Stimulated activated CD8-positive, alpha-beta memory T cell treated with anti-CD3 and anti-CD28 coated beads, Interleukin-7, amount 100 ng/mL, for 48 hours (primary cell): ENCODE results near the gene DENND1C.
A peak's percentile ranks its signal among the peaks of the same experiment; 100 is the strongest.

Experiments
- DNase-seq, 2 donors: peaks; one replicate each; pipeline ENCODE4 v3.0.0-alpha.2; 2020; ENCODE audit warnings: low read depth in 1 of 2; ENCODE audit errors: extremely low read depth in 1 of 2

The DENND1C gene

DNA sequence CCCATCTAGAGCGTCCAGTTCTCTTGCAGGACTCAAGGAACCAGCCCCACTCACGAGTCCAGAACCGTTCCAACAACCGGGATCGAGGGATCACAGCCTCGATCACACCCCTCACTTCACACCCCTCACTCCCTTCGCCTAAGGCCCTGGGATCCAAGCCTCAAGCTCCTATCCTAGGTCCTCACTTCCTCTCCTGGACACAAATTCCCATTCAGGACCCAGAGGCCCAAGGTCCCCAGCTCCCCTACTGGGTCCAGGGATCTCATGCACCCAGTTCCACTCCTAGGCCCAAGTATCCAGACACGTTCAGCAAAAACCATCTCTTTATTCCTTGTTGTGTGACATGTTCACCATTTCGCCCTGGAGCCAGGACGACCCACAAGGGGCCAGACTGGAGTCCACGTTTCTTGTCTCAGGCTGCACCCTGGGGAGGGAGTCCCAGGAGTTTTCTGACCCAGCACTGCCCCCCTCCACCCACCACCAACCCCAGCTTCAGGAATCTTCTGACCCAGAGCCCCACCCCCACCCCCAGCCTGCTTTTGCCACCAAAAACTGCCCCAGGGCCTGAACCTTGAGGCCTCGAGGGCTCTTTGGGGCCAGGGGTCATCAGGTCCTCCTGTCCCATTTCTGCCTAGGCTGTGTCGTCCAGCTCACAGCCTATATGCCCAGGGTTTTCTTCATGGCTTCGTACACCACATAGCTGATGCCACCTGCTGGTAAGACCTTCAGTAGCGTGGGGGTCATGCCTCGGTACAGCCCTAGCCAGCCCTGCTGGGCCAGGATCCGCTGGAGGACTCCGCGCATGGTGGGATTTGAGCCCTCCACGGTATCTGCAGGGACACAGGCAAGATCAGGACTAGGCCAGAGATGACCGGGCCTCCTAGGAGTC, 55.6 kb downstream of the DENND1C start:
- no peak for DNase-seq

DNA sequence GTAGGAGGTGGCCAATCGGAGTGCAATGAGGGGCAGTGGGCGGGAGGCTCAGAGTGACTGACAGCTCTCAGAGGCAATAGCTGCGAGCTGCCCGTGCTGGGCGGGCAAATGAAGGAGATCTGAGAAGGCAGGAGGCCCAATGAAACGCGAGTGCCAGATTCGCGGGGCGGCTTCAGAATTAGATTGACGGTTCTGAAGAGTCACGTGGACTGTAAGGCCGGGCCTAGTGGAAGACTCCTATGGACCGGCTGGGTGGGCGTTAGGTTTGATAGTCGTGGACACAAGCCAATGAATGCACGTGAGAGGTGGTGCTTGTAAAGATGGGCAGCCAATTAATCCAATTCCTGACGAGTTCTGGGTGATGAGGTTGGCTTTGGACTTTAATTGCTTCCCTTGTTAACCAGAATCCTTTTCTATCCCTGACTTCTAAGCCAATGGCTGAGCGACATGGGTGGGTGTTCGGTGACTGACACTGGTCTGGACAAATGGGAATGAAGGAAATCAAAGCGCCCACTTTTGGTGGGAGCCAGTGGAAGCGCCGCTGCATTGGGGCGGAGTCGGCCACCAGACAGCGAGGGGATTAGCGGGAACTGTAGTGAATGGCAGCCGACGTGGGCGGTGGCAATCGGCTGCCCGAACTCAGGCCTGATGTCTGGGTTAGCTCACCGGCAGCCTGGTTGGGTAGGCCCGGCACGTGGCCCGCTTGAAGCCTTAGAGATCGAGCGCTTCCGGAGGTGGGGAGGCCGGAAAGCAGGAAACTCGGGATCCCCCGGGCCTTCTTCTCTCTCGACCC, 56.5 kb downstream of the DENND1C start:
- peak; percentile 98 to 100 for DNase-seq

DNA sequence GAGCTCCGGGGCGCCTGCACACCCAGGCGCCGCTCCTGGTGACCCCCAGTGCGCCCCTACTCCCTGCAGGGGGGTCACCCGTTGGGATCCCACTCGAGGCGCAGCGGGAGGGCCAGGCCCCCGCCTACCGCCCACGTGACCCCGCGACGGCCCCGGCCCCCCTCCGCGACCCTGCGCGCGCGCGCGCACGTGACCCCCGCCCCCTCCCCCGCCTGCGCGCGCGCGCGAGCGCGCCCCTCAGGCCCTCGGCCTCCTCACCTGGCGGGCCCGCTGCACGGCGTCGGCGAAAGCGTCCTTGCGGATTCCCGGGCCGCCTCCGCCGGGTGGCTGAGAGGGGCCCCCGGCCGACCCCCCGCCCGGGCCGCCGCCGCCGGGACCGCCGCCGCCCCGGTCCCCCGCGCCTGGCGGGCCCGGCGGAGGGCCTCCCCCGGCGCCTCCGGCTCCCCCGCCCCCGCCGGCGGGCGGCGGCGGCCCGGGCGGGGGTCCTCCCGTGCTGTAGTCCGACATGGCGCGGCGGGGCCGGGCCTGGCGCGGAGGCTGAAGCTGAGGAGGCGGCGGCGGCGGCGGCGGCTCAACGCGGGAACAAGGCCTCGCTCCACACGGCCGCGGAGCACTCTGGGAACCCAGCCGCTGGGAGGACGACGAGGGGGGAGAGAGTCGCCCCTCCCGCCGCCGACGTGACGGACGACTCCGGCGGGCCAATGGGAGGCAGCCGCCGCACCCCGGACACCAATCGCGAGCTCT, 57.2 kb downstream of the DENND1C start, which contains the start of gene KHSRP:
Gene KHSRP (minus strand): TSS at position 617 of the 744 bp plus-strand sequence. CDS start 110 bp downstream, at position 507.
- DNase-seq: no peak

DNA sequence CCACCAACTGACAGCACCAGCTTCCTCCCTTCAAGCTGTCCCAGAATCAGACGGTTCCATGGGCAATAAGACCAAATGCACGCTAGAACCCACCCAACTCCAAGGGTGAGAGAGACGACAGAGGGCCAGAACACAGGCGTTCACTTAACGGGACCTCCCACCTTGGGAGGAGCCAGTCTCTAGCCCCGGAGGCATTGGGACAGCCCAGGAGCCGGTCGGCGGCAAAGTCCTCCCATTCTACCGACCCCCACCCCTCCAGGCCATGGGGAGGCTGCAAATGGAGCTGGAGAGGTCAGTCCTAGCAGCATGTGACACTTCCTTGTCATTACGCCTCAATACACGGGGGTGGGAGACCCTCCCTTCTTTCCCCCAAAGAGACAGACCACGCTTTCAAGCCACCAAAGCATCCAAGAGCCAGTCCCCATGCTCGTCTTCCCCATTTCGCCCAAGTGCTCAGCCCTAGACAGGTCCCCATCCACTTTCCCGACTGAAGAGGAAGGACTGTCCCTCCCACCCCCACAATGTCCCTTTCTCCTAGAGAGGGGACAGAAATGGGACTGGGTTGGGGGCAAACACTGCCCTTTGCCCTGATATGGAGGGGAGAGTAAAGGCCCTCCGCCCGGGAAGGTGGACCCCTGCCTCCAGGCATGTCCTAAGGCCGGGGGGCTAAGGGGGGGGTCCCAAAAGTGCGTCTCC, 57.9 kb downstream of the DENND1C start:
- no peak for DNase-seq

DNA sequence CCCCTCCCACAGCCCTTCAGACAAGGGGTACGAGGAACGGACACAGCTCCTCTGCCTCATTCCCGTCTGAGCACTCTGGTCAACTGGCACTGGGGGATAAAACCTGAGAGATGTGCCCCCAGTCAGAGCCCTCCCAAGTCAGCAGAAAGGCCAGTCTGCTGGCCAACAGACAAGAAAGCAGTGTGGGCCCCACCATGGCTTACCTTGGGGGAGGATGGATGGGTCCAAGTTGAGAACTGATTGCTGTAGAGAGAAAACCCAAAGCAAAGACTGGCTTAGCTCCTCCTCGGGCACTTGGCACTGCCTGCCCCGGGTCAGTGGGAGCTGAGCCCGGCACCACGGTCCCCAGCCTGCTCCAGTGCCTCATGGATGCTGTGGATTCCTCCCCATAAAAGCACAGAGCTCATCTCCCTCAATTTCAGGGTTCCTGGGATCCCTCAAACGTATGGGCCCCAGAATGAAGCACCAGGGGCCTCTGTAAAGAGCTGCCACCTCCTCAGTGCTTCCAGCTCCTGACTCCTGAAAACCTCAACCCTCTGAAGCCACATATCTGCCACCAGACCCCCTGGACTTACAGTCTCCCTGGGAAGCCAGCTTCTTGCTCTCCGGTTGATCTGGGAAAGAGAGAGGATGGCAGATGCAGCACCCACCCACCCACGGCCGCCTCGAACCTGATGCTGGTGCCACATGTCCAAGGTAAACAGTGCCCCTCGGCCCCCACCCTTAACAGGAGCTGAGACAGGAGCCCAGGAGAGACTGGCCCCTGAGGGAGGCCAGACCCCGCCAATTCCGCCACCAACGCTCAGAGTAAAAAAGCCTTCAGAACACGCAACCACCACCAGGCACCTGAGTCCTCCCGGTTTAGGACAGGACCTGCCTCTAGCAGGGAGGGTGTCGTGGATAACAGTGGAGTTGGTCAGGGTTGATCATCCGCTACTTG, 60.2 kb downstream of the DENND1C start:
- DNase-seq: no peak

DNA sequence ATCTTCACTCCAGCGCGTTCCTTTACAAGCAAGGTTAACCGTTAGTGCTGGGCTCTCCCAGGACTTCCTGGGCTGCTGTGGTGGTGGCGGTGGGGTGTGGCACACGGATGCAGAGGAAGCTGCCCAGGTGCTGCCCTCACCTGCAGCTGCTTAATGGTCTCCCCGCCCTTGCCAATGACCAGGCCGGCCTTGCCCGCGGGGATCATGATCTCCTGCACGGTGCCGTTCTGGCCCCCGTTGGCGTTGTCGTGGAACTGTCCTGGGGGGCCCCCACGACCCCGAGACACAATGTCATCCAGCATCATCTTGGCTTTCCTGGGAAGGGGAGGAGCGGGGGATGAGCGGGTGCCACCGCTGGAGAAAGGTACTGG, 63.0 kb downstream of the DENND1C start:
- DNase-seq: no peak

DNA sequence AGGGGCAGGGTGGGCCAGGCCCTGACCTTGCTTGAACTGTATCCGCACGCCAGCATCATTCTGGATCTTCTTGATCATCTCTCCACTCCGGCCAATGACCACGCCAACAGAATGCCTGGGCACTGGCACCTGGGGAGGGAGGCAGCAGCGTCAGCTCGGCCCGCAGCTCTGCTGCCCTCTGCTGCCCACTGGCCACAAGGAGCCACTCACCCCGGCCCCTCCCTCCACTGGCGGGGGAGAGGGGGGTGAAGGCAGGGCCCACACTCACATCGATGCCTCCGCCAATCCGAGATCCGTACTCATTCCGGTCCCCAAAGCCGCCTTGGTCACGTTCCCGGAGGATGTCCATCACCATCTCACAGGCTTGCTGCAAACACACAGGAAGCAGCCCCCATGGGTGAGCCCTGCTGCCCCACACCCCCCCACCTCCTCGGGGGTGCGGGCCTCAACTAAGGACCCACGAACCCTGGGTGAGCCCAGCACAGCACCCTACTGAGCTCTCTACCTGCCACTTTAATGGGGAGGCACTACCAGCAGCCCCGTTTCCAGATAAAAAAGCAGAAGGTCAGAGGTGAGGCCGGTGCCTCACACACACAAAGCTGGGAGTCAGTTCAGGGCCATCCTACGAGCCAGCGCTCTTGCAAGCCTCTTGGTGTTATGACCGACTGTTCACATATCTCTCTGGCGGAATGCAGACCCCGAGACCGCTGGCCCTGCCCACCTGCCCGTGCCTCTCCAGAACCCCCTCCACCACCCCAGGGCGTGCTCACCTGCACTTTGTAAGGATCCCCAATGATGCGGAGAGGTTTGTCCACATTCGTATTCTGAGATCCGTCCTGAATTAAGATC, 63.6 kb downstream of the DENND1C start:
- DNase-seq: no peak
